Activated B cell treated with CpG ODN at 0.5 μM for 24 hours (primary cell): Measurements from ENCODE around the gene MYH11. TPM values are rescaled to one million over a fixed set of nuclear protein-coding genes. Genes with fewer than 3 reads are reported as not detected.

Experiments
- ATAC-seq: fragments of 200-7000 bp; cut with Tn5 transposase; one replicate; pipeline ENCODE4 v1.10.0; 2021; ENCODE audit warnings: low read depth, mild to moderate bottlenecking, moderate library complexity
- CTCF ChIA-PET: fragments of 350-600 bp; sonication (Branson Sonifier 250); formaldehyde crosslinking; loops from one replicate; lab custom pipeline; 2021; ENCODE audit warnings: antibody characterized with exemption; lab: Charles Lee
- POLR2A ChIA-PET: fragments of 350-600 bp; sonication (Branson Sonifier 250); formaldehyde crosslinking; loops from one replicate; lab custom pipeline; 2021; ENCODE audit warnings: antibody characterized with exemption; lab: Charles Lee
- DNase-seq: peaks from one replicate; pipeline ENCODE4 v3.0.0; 2022
- H3K27ac Mint-ChIP-seq: one replicate; pipeline ENCODE4 v1.8.0; 2020; ENCODE audit warnings: mixed read lengths
- H3K27me3 Mint-ChIP-seq: one replicate; pipeline ENCODE4 v1.8.0; 2021; ENCODE audit warnings: mixed read lengths
- H3K36me3 Mint-ChIP-seq: one replicate; pipeline ENCODE4 v1.8.0; 2021; ENCODE audit warnings: low read depth, mixed read lengths
- H3K4me1 Mint-ChIP-seq: one replicate; pipeline ENCODE4 v1.8.0; 2021; ENCODE audit warnings: mixed read lengths
- H3K4me3 Mint-ChIP-seq: one replicate; pipeline ENCODE4 v1.8.0; 2020; ENCODE audit warnings: mild to moderate bottlenecking, mixed read lengths
- H3K9me3 Mint-ChIP-seq: one replicate; pipeline ENCODE4 v1.8.0; 2020; ENCODE audit warnings: mixed read lengths
- CTCF ChIP-seq: fragments of 200-600 bp; IDR thresholded peaks from one replicate; pipeline ENCODE4 v1.8.0; 2022; ENCODE audit warnings: antibody characterized with exemption, mild to moderate bottlenecking
- intact Hi-C: fragments of 100-400 bp; cut with micrococcal nuclease; formaldehyde crosslinking; loops from one replicate; pipeline ENCODE4 v1.15.1; 2024
- total RNA-seq: library from RNA; stranded (reverse); gene quantifications from 2 replicates; pipeline ENCODE4 v1.2.3, GENCODE V29; 2022

The MYH11 gene
- total RNA-seq, 1 donor from 2014 or later: 0.58 TPM

- DNase-seq (no peak), ATAC-seq (no peak)
- POLR2A ChIA-PET: no interaction called here
- no peak for TF ChIP-seq CTCF
- Mint-ChIP-seq H3K9me3 (no peaks in the 10 kb centered on the region), H3K36me3 (no peaks in the 10 kb centered on the region), H3K4me3 (no peak overlapping the region), H3K27me3 (peaks cover 2% of the 10 kb centered on the region), H3K27ac (no peak overlapping the region), H3K4me1 (no peaks in the 10 kb centered on the region)
- intact Hi-C loops: no loop called here
- CTCF ChIA-PET: no interaction called here
These were observed 85.1 kb downstream of the MYH11 start for GRCh38 chr16:15771694-15772093.

- no peak overlapping the region for H3K27ac Mint-ChIP-seq
These were observed 86.3 kb downstream of the MYH11 start for GRCh38 chr16:15770512-15770911.

GRCh38 chr16:15770107-15770506 lies 86.7 kb downstream of the MYH11 start:
- H3K27ac Mint-ChIP-seq: no peak overlapping the region

More at GRCh38 chr16:15770512-15770911, 86.3 kb downstream of the MYH11 start:
- ChIA-PET POLR2A (no interaction called here), CTCF (interaction anchor here (0.7 to 0.9 kb wide), 2 partner anchors 51 to 297 kb away, joined by 3 read pairs; no protein-coding TSS in a partner anchor)
- H3K27me3 Mint-ChIP-seq: peaks cover 2% of the 10 kb centered on the region
- H3K36me3 Mint-ChIP-seq: no peaks in the 10 kb centered on the region
- H3K4me1 Mint-ChIP-seq: peaks cover 3% of the 10 kb centered on the region
- no peak for TF ChIP-seq CTCF
- no peak overlapping the region for H3K4me3 Mint-ChIP-seq
- no peak for ATAC-seq
- intact Hi-C loops: no loop called here
- DNase-seq: no peak
- H3K9me3 Mint-ChIP-seq: no peaks in the 10 kb centered on the region

GRCh38 chr16:15769239-15769638 lies 87.6 kb downstream of the MYH11 start:
- ATAC-seq (no peak), DNase-seq (no peak)
- peaks cover 3% of the 10 kb centered on the region for H3K27me3 Mint-ChIP-seq
- intact Hi-C loops: no loop called here
- no peak for TF ChIP-seq CTCF
- CTCF ChIA-PET: no interaction called here
- no peaks in the 10 kb centered on the region for H3K36me3 Mint-ChIP-seq
- H3K9me3 Mint-ChIP-seq: no peaks in the 10 kb centered on the region
- H3K4me1 Mint-ChIP-seq: peaks cover 3% of the 10 kb centered on the region
- H3K4me3 Mint-ChIP-seq: no peak overlapping the region
- POLR2A ChIA-PET: no interaction called here
- no peak overlapping the region for H3K27ac Mint-ChIP-seq

More at GRCh38 chr16:15770107-15770506, 86.7 kb downstream of the MYH11 start:
- intact Hi-C loops: no loop called here
- DNase-seq (no peak), ATAC-seq (no peak)
- POLR2A ChIA-PET: no interaction called here
- Mint-ChIP-seq H3K9me3 (no peaks in the 10 kb centered on the region), H3K4me3 (no peak overlapping the region), H3K4me1 (peaks cover 3% of the 10 kb centered on the region), H3K27me3 (peaks cover 2% of the 10 kb centered on the region), H3K36me3 (no peaks in the 10 kb centered on the region)
- CTCF ChIA-PET: no interaction called here
- TF ChIP-seq CTCF: no peak

GRCh38 chr16:15768201-15768600 lies 88.6 kb downstream of the MYH11 start:
- intact Hi-C loops: no loop called here
- Mint-ChIP-seq H3K4me3 (no peak overlapping the region), H3K27me3 (peaks cover 5% of the 10 kb centered on the region), H3K4me1 (peaks cover 3% of the 10 kb centered on the region), H3K36me3 (no peaks in the 10 kb centered on the region), H3K27ac (no peak overlapping the region), H3K9me3 (no peaks in the 10 kb centered on the region)
- DNase-seq (no peak), ATAC-seq (no peak)
- ChIA-PET CTCF (no interaction called here), POLR2A (no interaction called here)
- no peak for TF ChIP-seq CTCF
